Hematopoietic multipotent progenitor cell treated with erythropoietin and hydrocortisone succinate and interleukin-3 and kit ligand, for 17 days (in vitro differentiated cells): ENCODE results near the gene TAF13.
"Not testable (repeated sequence)": the region's sequence is repeated elsewhere in the genome, so short reads cannot be mapped to it uniquely, and the experiment has no call there.

Source experiments
- DNase-seq: peaks from one replicate; pipeline ENCODE4 v3.0.0-alpha.2; 2015; ENCODE audit warnings: low spot score

The TAF13 gene

GRCh38 chr1:109091078-109091838, 15.5 kb upstream of the TAF13 start:
- DNase-seq, result peak; percentile 82

- peak; percentile 96 for DNase-seq
Observed at GRCh38 chr1:109090196-109091077, 14.6 kb upstream of the TAF13 start, which contains the start of gene TMEM167B. TMEM167B (plus strand) TSS chr1:109090764; CDS start chr1:109090873, 109 bp downstream.

- DNase-seq, result peak; percentile 78
Observed at GRCh38 chr1:109089242-109090015, 13.6 kb upstream of the TAF13 start.

DNA sequence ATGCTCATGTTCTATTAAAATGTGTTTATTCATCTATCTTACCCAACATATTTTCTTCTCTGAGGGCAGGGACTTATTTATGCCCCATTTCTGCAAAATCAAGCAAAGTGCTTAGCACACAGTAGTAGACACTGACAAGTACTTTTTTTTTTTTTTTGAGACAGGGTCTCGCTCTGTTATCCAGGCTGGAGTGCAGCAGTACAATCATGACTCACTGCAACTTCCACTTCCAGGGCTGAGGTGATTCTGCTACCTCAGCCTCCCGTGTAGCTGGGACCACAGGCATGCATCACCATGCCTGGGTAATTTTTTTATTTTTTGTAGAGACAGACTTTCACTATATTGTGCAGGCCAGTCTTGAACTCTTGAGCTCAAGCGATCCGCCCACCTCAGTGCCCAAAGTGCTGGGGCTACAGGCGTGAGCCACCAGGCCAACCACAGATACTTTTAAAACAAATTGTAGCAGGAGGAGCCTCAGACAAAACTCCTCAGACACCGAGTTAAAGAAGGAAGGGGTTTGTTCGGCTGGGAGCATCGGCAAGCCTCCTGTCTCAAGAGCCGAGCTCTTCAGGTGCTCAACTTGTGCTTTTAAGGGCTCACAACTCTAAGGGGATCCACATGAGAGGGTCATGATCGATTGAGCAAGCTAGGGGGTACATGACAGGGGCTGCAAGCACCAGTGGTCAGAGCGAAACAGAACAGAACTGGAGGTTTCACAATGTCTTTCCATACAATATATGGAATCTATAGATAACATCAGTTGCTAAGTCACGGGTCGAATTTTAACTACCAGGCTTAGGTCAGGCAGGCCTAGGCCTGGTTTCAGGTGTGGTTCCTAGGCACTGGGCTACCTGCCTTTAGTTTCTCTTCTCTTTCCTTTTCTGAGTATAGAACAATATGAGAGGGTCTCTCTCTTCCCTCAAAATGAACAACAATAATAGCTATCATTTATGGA, 9.0 kb upstream of the TAF13 start:
- no peak for DNase-seq

- DNase-seq, result no peak
Observed at GRCh38 chr1:109083923-109084322, 8.1 kb upstream of the TAF13 start.

GRCh38 chr1:109083501-109083900, 7.7 kb upstream of the TAF13 start:
- DNase-seq, result no peak

DNA sequence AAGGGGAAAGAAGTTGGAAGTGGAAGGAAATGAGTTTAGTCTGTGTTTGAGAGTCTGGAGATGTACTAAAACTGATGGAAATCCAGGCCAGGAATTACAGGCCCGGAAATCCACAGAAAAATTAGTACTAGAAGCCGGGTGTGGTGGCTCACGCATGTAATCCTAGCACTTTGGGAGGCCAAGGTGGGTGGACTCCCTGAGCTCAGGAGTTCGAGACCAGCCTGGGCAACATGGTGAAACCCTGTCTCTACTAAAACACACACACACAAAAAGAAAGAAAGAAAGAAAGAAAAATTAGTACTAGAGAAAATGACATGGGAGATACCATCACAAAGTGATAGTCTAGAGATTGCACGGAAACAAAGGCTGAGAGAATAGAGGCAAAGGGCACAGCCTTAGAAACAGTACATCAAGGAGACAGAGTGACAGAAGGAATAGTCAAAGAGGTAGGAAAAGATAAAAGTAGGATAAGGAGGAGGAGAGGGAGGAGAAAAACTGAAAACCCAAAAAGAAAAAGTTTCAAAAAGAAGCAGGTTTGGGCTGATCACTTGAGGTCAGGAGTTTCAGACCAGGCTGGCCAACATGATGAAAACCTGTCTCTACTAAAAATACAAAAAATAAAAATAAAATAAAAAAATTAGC, 4.8 kb upstream of the TAF13 start:
- DNase-seq, result no peak

DNA sequence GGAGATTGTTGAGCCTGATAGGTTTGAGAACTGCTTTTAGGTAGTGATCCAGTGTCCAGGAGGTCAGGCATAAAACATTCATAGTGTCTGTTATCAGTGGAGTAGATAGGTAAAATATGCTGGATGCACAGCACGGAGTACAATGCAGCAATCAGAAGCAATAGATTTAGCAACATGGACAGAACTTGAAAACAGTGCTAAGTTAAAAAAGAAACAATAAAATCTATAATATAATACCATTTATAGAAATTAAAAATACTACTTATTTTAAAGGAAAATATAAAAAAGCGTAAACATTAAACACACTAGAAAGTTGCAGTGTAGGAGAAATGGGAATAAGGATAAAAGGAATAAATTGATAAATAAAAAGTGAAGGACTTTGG, 3.4 kb upstream of the TAF13 start:
- DNase-seq, result no peak

DNA sequence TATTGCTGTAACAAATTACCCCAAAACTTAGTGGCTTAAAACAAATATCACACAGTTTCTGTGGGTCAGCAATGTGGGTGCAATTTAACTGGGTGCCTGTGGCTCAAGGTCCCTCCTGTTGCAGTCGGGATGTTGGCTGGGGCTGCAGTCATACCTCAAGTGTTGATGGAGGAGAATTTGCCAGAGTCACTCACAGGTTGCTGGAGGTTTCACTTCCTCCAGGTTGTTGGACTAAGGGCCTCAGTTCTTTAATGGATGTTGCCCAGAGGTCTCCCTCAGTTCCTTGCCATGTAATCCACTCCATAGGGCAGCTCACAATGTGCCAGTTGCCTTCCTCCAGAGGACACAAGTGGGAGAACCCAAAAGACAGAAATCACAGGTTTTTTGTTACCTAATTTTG, 2.5 kb upstream of the TAF13 start:
- DNase-seq, result no peak

DNA sequence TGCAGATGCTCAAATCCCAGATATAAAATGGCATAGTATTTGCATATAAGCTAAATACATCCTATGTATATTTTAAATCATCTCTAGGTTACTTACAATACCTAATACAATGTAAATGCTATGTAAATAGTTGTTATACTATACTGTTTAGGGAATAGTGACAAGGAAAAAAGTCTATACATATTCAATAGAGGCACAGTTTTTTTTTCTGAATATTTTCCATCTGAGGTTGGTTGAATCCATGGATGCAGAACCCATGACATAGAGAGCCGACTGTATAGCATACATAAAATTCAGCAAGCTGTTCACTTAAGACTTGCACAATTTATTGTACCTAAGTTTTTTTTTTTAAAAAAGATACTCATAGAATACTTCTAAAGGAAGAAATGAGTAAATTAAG, 6.5 kb downstream of the TAF13 start:
- DNase-seq, result no peak

DNA sequence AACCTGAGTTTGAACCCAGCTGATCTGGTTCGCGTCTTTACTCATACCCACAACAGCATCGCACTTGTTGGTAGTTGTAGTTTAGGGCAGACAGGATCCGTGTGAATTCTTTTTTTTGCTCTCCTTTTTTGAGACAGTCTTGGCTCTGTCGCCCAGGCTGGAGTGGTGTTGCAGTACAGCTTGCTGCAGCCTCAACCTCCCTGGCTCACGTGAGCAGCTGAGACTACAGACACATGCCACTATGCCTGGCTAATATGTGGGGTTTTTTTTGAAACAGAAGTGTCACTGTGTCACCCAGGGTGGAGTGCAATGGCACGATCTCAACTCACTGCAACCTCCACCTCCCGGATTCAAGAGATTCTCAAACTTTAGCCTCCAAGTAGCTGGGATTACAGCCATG, 7.9 kb downstream of the TAF13 start:
- no peak for DNase-seq

DNA sequence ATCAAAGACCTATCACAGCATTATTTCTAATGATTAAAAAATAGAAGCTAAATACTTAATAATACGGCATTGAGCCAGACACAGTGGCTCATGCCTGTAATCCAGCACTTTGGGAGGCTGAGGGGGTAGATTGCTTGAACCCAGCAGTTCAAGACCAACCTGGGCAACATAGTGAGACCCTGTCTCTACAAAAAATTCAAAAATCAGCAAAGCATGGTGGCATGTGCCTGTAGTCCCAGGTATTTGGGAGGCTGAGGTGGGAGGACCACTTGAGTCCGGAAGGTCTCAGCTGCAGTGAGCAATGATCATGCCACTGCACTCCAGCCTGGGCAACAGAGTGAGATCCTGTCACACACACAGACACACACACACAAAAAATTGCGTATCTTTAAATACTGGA, 10.7 kb downstream of the TAF13 start:
- DNase-seq, result no peak

DNA sequence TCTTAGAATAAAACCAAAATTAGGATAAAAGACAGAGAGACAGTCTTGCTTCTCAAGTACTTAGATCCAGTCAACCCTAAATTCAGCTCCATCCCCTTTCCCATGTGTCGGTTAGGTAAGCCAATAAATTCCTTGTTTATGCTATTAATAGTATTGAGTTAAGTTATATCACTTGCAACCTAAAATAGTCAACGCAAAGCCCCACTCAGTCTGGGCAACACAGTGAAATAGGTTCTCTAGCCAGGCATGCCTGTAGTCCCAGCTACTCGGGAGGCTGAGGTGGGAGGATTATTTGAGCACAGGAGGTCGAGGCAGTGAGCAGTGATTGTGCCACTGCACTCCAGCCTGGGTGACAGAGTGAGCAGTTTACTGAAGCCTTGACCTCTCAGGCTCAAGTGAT, 14.6 kb downstream of the TAF13 start:
- no peak for DNase-seq

- DNase-seq, result no peak
Observed at GRCh38 chr1:109060707-109061106, 15.1 kb downstream of the TAF13 start.

DNA sequence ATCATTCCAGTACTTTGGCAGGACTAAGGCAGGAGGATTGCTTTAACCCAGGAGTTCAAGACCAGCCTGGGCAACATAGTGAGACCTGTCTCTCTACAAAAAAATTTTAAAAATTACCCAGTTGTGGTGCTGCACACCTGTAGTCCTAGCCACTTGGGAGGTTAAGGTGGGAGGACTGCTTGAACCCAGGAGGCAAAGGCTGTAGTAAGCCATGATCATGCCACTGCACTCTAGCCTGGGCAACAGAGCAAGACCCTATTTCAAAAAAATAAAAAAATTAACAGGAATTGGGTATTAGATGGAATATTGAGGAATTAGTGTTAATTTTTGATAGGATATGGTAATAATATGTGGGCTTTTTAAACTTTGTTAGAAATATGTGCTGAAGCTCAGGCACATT, 16.8 kb downstream of the TAF13 start:
- DNase-seq, result no peak

- DNase-seq, result no peak
Observed at GRCh38 chr1:109056064-109056463, 19.7 kb downstream of the TAF13 start.

DNA sequence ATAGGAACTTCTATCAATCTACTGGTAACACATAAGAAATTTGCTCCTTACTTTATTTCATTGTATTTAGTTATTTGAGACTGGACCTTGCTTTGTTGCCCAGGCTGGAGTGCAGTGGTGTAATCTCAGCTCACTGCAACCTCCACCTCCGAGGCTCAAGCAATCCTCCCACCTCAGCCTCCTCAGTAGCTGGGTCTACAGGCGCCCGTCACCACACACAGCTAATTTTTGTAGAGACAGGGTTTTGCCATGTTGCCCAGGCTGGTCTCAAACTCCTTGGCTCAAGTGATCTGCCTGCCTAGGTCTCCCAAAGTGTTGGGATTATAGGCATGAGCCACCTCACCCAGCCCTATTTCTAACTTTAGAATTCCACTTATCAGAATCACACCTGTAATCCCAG, 23.7 kb downstream of the TAF13 start:
- DNase-seq, result not testable (repeated sequence)

DNA sequence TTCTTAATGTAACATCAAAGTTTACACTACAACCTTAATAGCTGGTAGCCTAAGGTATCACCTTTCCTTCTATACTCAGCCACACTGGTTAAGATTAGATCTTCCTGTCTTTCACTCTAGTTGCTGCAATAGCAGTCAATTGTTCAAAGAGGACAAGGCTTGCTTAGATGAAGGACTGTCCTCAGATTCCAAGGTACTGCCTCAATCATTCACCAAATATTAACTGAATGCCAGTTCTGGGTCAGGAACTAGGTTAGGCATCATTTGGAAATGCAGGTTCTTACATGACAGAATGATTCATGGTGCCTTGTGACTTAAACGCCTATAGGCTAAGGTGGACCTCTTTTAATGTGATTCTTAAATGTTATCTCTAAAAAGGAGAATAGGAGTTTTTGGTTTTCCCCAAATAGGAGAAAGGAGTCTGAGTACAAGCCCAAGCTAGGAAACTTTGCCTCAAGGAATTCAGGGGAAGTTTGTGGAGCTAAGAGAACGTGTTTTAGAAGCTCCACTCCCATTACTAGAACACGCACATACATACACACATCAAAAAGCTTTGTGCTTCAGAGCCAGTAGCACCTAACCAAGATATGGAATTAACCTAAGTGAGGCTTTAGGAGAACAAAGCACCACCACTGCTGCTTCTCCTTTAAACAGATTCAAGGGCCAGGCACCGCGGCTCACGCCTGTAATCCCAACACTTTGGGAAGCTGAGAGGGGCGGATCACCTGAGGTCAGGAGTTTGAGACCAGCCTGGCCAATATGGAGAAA, 25.4 kb downstream of the TAF13 start:
- DNase-seq, result no peak

DNA sequence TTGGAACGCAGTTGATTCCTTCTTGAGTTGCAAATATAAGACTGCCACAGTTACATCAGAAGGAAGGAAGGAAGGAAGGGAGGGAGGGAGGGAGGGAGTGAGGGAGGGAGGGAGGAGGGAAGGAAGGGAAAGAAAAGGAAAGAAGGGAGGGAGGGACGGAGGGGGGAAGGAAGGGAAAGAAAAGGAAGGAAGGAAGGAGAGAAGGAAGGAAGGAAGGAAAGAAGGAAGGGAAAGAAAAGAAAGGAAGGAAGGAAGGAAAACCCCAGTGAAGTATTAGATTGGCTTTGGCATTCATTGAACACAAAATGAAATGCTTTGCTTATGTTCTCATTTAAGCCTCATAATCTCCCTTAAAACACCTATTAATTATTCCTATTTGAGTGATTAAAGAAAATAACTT, 27.5 kb downstream of the TAF13 start:
- no peak for DNase-seq

DNA sequence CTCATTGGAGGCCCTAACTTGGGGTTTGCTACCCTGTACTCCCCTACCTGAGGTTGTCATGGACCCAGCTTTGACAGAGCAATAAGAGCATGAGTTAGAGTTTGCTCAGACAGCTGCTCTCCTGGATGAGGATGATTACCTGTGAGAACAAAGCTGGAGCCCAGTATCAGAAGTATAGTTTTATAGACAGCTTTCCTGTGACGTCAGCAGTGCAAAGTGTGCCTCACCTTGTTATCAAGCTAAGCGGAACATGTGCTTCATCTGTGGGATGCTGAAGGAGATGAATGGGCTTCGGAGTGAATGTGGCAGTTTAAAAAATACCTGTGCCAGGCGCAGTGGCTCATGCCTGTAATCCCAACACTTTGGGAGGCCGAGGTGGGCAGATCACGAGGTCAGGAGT, 28.5 kb downstream of the TAF13 start:
- DNase-seq, result no peak
